A673 (cell line): Measurements from ENCODE around the gene CDON.

Source experiments
- CTCF ChIP-seq: fragments of 300-800, 200-600 bp; sonication (generic); conservative IDR thresholded peaks from 2 replicates; pipeline ENCODE4 v1.5.1; 2017; ENCODE audit warnings: low read depth, mild to moderate bottlenecking, antibody characterized with exemption, low read length, moderate library complexity, mixed read lengths
- EZH2 ChIP-seq: fragments of 200-600 bp; sonication (generic); IDR thresholded peaks from 2 replicates; pipeline ENCODE4 v1.6.1; 2017; ENCODE audit warnings: borderline replicate concordance, low read depth, mild to moderate bottlenecking, mixed read lengths, antibody characterized with exemption, low read length; ENCODE audit not compliant: poor library complexity, severe bottlenecking

- TF ChIP-seq CTCF: no peak
- no peak for TF ChIP-seq EZH2
These were observed 108.3 kb downstream of the CDON start for GRCh38 chr11:125954123-125954944.
